Testis (tissue), 3 donors: ENCODE measurements around the gene CDK2AP2. TPM values are rescaled to one million over a fixed set of nuclear protein-coding genes. Genes with fewer than 3 reads are reported as not detected.

Source experiments
- DNase-seq: peaks from one replicate; pipeline ENCODE4 v3.0.0-alpha.2; 2019
- H3K27ac ChIP-seq, 2 donors: fragments of 200-600 bp; sonication (generic); one replicate each; pipeline ENCODE4 v1.5.1; 2019
- H3K27me3 ChIP-seq: fragments of 200-600 bp; sonication (generic); one replicate; pipeline ENCODE4 v1.5.1; 2019
- H3K36me3 ChIP-seq: fragments of 200-600 bp; sonication (generic); one replicate; pipeline ENCODE4 v1.5.1; 2017; ENCODE audit warnings: low read depth; ENCODE audit errors: missing control alignments
- H3K4me1 ChIP-seq: fragments of 200-600 bp; sonication (generic); one replicate; pipeline ENCODE4 v1.5.1; 2019
- H3K4me3 ChIP-seq, 2 donors: fragments of 200-600 bp; sonication (generic); one replicate each; pipeline ENCODE4 v1.5.1; 2017 to 2019
- H3K9me3 ChIP-seq: fragments of 200-600 bp; sonication (generic); one replicate; pipeline ENCODE4 v1.5.1; 2017
- POLR2A ChIP-seq: fragments of 450-650 bp; IDR thresholded peaks from one replicate; pipeline ENCODE4 v1.6.1; 2017; ENCODE audit warnings: antibody characterized with exemption, mild to moderate bottlenecking, moderate library complexity
- WGBS, 2 donors: methylation state at CpG; one replicate each; pipeline ENCODE4 v1.1.5; 2018; 5-methylcytosine and 5-hydroxymethylcytosine counted together
- intact Hi-C: fragments of 100-400 bp; cut with DNase I; formaldehyde crosslinking; loops from one replicate; pipeline ENCODE4 v1.15.1; 2023; ENCODE audit warnings: low total_unique reads
- polyA plus RNA-seq: library from polyadenylated mRNA; stranded (reverse); fragments of 350-450 nt; fragmentation: Illumina TruSeq; extraction: RNeasy Lipid Tissue Mini Kit (QIAGEN cat#74804); gene quantifications from one replicate; pipeline ENCODE4 v1.2.3, GENCODE V29; 2014; ENCODE audit warnings: low read depth, low replicate concordance; ENCODE audit not compliant: insufficient read depth
- total RNA-seq, 2 donors: library from RNA; depleted of rRNA; stranded (reverse); fragments of >200 nt; gene quantifications; one replicate each; pipeline ENCODE4 v1.2.3, GENCODE V29; 2016
- TF ChIP-seq, protein P1 (sequence below), 3 experiments: fragments of 450-650 bp in 2 of 3; fragments of 200-600 bp in 1 of 3; sonication (generic) in 1 of 3; IDR thresholded peaks; one replicate each; pipeline ENCODE4 v1.5.1; 2016 to 2019; ENCODE audit warnings: antibody characterized with exemption in 3 of 3, mild to moderate bottlenecking in 2 of 3, moderate library complexity in 1 of 3

The CDK2AP2 gene
- total and polyA plus RNA-seq, 3 donors from 2014 or later: 20.9 to 38.0 (median 26.4) TPM

DNA sequence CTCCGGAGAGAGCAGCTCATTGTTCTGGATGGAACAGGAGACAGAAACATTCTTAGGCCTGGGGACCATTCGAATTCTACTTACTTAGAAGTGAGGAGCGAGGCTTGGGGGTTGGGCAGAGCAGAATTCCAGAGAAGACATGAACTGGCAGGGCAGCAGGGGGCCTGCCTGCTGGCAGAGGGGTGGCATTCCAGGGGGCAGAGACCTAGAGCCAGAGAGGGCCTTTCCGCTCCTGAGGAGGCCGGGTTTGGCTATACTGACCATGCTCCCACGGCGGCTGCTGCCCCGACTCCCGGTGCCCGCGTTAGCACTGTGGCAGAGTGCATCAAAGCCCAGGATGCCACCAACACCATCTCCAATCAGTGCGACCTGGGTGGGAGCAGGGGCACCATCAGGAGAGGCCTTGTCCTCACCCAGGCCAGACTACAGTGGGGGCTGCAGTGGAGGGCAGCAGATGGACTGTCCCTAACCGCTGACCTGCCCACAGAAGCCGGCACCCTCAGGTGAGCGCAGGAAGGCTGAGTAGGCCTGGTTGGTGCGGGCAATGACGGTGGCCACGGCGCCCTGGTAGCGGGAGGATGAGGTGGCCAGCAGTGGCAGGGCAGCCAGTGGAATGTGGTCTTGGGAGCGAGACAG is 10.2 kb downstream of the CDK2AP2 start:
- intact Hi-C loops: no loop called here
- Histone ChIP-seq H3K9me3 (no peaks in the 10 kb centered on the region), H3K4me1 (no peaks in the 10 kb centered on the region), H3K36me3 (no peaks in the 10 kb centered on the region), H3K27ac (no peak overlapping the region), H3K4me3 (no peak overlapping the region), H3K27me3 (no peaks in the 10 kb centered on the region)
- WGBS, 2 donors: 95 to 96% methylated on average over 9 to 21 of the region's 21 CpGs
- TF ChIP-seq POLR2A: no peak
- TF ChIP-seq, protein P1, sequence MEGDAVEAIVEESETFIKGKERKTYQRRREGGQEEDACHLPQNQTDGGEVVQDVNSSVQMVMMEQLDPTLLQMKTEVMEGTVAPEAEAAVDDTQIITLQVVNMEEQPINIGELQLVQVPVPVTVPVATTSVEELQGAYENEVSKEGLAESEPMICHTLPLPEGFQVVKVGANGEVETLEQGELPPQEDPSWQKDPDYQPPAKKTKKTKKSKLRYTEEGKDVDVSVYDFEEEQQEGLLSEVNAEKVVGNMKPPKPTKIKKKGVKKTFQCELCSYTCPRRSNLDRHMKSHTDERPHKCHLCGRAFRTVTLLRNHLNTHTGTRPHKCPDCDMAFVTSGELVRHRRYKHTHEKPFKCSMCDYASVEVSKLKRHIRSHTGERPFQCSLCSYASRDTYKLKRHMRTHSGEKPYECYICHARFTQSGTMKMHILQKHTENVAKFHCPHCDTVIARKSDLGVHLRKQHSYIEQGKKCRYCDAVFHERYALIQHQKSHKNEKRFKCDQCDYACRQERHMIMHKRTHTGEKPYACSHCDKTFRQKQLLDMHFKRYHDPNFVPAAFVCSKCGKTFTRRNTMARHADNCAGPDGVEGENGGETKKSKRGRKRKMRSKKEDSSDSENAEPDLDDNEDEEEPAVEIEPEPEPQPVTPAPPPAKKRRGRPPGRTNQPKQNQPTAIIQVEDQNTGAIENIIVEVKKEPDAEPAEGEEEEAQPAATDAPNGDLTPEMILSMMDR (IDR thresholded peaks at IDR 0.05): no peak
- no peak for DNase-seq

DNA sequence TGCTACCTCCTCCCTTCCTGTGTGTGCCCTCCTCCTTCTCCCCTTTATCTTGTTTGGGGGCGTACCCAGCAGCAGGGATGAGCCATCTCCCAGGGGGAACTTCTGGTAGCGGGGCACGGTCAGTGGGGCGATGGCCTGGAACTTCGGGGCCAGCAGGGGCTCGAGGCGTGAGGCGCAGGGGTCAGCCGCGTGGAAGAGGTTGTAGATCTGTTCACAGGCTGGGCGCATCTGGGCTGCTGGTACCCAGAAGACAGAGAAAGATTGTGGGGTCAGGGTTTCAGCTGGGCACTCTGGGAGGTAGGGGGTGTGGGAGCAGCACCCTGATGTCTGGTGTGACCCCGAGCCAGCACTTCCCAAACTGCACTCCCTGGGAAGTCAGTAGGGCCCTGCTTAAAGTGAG is 11.8 kb downstream of the CDK2AP2 start:
- H3K27me3 ChIP-seq: no peaks in the 10 kb centered on the region
- H3K4me1 ChIP-seq: no peaks in the 10 kb centered on the region
- H3K4me3 ChIP-seq: no peak overlapping the region
- TF ChIP-seq, protein P1 (IDR thresholded peaks at IDR 0.05): no peak
- no peak for TF ChIP-seq POLR2A
- no peaks in the 10 kb centered on the region for H3K9me3 ChIP-seq
- WGBS, 2 donors: 82 to 90% methylated on average over 12 of the region's 12 CpGs
- intact Hi-C loops: no loop called here
- no peak overlapping the region for H3K27ac ChIP-seq
- H3K36me3 ChIP-seq: no peaks in the 10 kb centered on the region
- DNase-seq: no peak

DNA sequence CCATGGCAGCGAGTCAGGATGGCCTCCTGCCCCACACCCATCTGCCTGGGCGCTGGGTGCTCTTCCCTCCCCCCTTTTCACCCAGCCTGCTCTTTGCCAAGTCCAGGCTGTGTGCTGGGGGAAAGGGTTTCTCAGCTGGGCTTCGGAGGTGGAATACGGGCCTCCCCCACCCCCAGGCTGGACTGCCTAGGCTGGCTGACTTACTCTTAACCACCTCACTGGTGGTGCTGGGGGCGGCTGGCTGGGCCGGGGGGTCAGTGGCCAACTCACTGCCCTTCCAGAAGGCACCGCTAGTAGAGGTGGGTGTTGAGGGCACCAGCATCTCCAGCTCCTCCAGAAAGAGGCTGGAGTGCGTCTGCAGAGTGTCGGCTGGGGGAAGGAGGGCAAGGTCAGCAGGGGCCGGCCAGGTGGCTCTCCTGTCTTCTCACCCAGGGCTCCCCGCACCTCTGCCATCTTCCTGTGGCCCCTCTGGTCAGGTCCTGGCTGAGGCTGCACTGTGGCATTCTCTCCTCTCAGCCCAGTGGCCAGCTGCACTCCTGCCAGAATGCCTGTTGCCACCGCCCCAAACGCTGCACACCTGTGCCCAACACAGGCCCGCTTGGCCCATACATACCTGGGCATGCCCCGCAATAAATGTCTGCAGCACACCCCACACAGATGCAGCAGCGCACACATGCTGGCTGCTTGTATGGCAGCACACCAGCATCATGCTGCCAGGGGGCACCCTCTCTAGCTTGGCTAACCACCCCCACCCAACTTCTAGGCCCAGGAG is 12.5 kb downstream of the CDK2AP2 start:
- TF ChIP-seq, protein P1 (IDR thresholded peaks at IDR 0.05): no peak
- TF ChIP-seq POLR2A: no peak
- Histone ChIP-seq H3K9me3 (no peaks in the 10 kb centered on the region), H3K36me3 (no peaks in the 10 kb centered on the region), H3K4me1 (no peaks in the 10 kb centered on the region), H3K27me3 (no peaks in the 10 kb centered on the region), H3K4me3 (no peak overlapping the region), H3K27ac (no peak overlapping the region)
- 87% methylated on average over 6 to 16 of the region's 16 CpGs for WGBS, 2 donors
- no peak for DNase-seq
- intact Hi-C loops: no loop called here

DNA sequence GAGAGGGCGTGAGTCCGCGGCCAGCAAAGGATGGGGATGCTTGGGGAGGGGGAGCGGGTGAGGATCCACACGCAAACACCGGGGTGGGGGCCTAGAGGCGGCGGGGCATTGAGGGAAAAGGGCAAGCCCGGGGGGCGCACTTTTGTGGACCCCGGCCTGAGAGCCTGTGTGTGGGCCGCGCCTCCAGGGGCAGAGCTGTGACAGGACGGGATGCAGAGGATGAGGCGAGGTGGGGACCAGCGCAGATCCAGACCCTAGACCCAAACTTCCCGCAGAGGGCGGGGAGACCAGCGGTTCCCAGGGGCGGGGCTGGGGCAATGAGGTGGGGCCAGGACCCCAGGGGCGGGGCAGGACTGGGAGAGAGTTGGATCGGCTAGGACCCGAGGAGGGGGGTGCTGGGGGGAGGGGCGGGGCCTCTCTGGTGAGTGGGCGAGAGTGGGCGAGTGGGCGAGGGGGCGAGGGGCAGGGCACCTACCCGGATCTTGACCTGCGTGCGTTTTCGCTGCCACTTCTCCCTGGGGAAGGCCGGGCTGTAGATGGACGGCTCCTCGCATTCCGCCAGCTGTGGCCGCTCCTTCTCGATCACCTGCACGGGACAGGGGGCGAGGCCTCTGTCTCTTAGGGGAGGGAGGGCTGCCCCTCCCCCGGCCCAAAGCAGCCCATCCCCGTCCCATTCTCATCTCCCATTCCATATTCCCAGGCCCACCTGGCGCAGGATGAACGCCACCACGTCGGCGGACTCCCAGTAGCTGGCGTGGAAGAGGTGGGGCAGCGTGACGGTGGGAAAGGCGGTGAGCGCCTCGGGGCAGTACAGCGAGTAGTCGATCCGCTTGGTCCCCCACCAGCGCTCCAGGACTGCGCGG is 13.4 kb downstream of the CDK2AP2 start:
- Histone ChIP-seq H3K27me3 (no peaks in the 10 kb centered on the region), H3K4me3 (no peak overlapping the region), H3K36me3 (no peaks in the 10 kb centered on the region), H3K27ac (no peak overlapping the region), H3K4me1 (no peaks in the 10 kb centered on the region), H3K9me3 (no peaks in the 10 kb centered on the region)
- intact Hi-C loops: no loop called here
- 59 to 83% methylated on average over 44 to 59 of the region's 59 CpGs for WGBS, 2 donors
- no peak for DNase-seq
- no peak for TF ChIP-seq POLR2A
